ENCODE measurements around the gene ZNF747. TPM values are rescaled to one million over a fixed set of nuclear protein-coding genes. Genes with fewer than 3 reads are reported as not detected.

The ZNF747 gene
- total RNA-seq, 4 donors from 2014 or later: 7.8 to 12.1 (median 10.1) TPM

DNA sequence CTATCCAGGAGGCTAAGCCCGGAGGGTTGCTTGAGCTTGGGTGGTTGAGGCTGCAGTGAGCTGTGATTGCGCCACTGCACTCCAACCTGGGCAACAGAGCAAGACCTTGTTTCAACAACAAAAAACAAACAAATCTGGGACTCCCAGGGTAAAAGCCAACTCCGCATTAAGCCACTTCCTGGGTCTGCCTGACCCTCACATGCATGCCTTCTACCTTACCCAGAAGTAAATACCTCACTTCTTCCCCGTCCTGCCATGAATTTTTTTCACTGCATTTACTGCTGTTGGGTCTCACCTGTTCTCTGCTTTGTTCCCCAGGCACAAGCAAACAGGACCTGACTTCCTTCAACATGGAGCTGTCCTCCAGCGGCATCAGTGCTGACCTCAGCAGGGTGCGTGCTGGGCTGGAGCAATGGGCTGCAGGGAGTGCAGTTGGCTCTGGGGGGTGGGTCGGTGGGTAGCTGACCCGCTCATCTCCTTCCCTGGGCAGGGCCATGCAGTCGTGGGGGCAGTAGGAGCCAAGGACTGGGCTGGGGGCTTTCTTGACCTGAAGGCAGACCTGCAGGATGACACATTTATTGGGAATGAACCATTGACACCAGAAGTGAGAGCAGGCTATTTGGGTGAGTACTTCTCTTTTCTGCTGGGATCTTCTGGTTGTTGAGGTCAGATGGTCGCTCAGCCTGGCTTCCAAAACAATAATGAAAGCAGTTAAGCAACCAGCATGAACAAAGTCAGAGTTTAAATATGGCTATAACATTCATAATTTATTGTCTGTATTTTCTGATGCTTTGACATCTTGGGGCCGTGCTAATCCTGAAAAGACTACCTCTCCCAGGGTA lies 45.7 kb downstream of the ZNF747 start:
- TF ChIP-seq, protein P1, sequence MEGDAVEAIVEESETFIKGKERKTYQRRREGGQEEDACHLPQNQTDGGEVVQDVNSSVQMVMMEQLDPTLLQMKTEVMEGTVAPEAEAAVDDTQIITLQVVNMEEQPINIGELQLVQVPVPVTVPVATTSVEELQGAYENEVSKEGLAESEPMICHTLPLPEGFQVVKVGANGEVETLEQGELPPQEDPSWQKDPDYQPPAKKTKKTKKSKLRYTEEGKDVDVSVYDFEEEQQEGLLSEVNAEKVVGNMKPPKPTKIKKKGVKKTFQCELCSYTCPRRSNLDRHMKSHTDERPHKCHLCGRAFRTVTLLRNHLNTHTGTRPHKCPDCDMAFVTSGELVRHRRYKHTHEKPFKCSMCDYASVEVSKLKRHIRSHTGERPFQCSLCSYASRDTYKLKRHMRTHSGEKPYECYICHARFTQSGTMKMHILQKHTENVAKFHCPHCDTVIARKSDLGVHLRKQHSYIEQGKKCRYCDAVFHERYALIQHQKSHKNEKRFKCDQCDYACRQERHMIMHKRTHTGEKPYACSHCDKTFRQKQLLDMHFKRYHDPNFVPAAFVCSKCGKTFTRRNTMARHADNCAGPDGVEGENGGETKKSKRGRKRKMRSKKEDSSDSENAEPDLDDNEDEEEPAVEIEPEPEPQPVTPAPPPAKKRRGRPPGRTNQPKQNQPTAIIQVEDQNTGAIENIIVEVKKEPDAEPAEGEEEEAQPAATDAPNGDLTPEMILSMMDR (IDR thresholded peaks at IDR 0.05; ENCODE audit: low read depth): no peak

DNA sequence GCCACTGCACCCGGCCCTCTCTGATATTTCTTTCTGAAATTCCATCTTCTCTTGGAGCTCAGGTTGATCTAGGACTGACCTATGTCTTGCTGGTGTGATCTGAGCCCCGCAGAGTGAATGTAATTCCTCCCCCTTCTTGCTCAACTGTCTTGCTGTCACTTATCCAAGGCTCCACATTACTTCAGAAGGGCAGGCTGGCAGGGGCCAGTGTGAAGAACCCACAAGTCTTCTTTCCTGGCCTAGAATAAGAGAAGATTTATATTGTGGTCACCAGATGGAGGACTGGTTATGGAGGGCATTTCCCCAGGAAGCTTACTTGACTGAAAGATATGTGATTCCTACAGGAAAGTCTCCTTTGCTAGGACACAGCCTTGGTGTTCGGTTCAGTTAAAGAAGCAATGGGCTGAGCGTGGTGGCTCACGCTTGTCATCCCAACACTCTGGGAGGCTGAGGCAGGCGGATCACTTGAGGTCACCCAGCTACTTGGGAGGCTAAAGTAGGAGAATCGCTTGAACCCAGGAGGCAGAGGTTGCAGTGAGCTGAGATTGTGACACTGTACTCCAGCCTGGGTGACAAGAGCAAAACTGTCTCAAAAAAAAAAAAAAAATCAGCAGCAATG lies 48.7 kb downstream of the ZNF747 start:
- TF ChIP-seq, protein P1 (IDR thresholded peaks at IDR 0.05; ENCODE audit: low read depth): no peak

DNA sequence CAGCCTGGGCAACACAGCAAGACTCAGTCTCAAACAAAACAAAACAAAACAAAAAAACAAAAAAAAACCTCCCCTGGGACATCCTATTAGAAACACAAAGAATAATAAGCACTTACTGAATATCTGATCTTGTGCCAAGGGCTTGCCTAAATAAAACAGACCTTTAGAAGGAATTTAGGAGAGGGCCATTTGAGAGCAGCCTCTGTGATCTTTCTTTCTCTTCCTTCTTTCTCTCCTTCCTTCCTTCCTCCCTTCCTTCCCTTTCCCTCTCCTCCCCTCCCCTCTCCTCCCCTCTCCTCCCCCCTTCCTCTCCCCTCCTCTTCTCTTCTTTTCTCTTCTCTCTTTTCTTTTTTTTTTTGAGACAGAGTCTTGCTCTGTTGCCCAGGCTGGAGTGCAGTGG lies 49.8 kb downstream of the ZNF747 start:
- TF ChIP-seq, protein P1 (IDR thresholded peaks at IDR 0.05; ENCODE audit: low read depth): no peak

DNA sequence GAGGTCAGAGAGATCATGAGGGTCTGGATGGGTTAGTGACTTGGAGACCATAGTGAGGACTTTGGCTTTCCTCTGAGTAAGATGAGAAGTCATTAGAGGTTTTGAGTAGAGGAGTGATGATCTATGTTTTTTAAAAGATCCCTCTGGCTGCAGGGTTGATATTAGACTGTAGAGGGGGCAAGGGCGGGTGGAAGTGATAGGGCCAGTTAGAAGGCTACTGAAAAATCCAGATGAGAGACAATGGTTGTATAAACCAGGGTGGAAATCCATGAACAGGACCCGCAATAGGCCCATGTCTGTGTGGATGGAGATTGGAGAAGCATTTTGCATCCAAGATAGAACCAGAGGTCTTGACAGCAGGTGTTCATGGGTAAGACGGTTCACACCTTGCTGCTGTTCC lies 52.3 kb downstream of the ZNF747 start:
- TF ChIP-seq, protein P1 (IDR thresholded peaks at IDR 0.05; ENCODE audit: low read depth): no peak

DNA sequence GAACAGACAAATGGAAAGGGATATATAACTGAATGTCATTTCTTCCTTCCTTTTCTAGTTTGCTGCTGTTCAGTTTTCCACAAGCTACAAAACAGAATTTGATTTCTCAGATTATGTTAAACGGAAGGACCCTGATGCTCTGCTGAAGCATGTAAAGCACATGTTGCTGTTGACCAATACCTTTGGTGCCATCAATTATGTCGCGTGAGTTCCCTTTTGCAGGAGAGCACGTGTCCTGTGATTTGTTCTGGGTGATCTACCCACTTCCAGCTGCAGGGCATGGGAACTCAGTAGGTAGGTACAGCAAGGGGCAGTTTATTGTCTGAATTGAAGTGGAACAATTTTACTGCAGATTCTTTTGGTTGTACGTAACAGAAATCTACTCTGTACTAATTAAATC lies 53.3 kb downstream of the ZNF747 start:
- TF ChIP-seq, protein P1 (IDR thresholded peaks at IDR 0.05; ENCODE audit: low read depth): no peak

Small RNA genes lying within 50 kb of the gene (small RNA-seq; reads per million reads assigned to genes)
- gene MIR4518 (not detected), gene RNU7-61P (not detected)

Other genes starting within 250 kb of the ZNF747 start
- gene CD2BP2, start 179.6 kb downstream of the ZNF747 start, total RNA-seq: 10 to 100 TPM; 17.4 to 36.4 (median 30.5) TPM
- gene TBC1D10B, start 164.4 kb downstream of the ZNF747 start, total RNA-seq: 10 to 100 TPM; 16.8 to 44.6 (median 18.8) TPM
- gene MYL11, start 160.1 kb downstream of the ZNF747 start, total RNA-seq: not detected
- 1 to 10 TPM in 3 of 4 donors, under 1 TPM in 1; 0.33 to 4.4 (median 1.8) TPM for gene SEPTIN1, start 152.3 kb downstream of the ZNF747 start, total RNA-seq
- gene ZNF48, start 139.4 kb downstream of the ZNF747 start, total RNA-seq: 1 to 10 TPM; 2.1 to 5.7 (median 2.7) TPM
- gene ZNF771, start 127.3 kb downstream of the ZNF747 start, total RNA-seq: 10 to 100 TPM in 3 of 4 donors, 1 to 10 TPM in 1; 8.2 to 18.6 (median 14.2) TPM
- gene DCTPP1, start 104.8 kb downstream of the ZNF747 start, total RNA-seq: 10 to 100 TPM in 3 of 4 donors, 1 to 10 TPM in 1; 8.8 to 20.1 (median 15.2) TPM
- 10 to 100 TPM; 27.7 to 42.3 (median 29.4) TPM for gene SEPHS2, start 89.0 kb downstream of the ZNF747 start, total RNA-seq
- 10 to 100 TPM in 1 of 4 donors, 1 to 10 TPM in 3; 1.3 to 16.5 (median 4.1) TPM for gene ITGAL, start 62.1 kb downstream of the ZNF747 start, total RNA-seq
- gene ZNF768, start 8.3 kb downstream of the ZNF747 start, total RNA-seq: 10 to 100 TPM; 11.7 to 43.9 (median 19.2) TPM
- 10 to 100 TPM in 1 of 4 donors, 1 to 10 TPM in 3; 3.6 to 11.3 (median 4.9) TPM for gene ZNF764, start 23.5 kb upstream of the ZNF747 start, total RNA-seq
- 10 to 100 TPM; 15.1 to 24.7 (median 17.0) TPM for gene ZNF688, start 36.9 kb upstream of the ZNF747 start, total RNA-seq
- 1 to 10 TPM; 2.9 to 8.4 (median 6.6) TPM for gene ZNF785, start 50.8 kb upstream of the ZNF747 start, total RNA-seq
- 1 to 10 TPM; 5.3 to 9.8 (median 7.4) TPM for gene ZNF689, start 75.5 kb upstream of the ZNF747 start, total RNA-seq
- 10 to 100 TPM; 16.0 to 46.0 (median 22.1) TPM for gene PRR14, start 116.1 kb upstream of the ZNF747 start, total RNA-seq
- gene FBRS, start 123.6 kb upstream of the ZNF747 start, total RNA-seq: 10 to 100 TPM in 3 of 4 donors, 1 to 10 TPM in 1; 8.0 to 25.8 (median 16.3) TPM
- 10 to 100 TPM; 14.1 to 33.7 (median 20.0) TPM for gene SRCAP, start 164.3 kb upstream of the ZNF747 start, total RNA-seq
- 10 to 100 TPM; 17.8 to 27.5 (median 21.6) TPM for gene PHKG2, start 213.6 kb upstream of the ZNF747 start, total RNA-seq
- 1 to 10 TPM in 3 of 4 donors, not detected in 1; 1.9 to 6.2 (median 2.7) TPM for gene CFAP119, start 227.2 kb upstream of the ZNF747 start, total RNA-seq
- 10 to 100 TPM; 37.8 to 78.7 (median 54.2) TPM for gene RNF40, start 227.5 kb upstream of the ZNF747 start, total RNA-seq

All from subcutaneous adipose tissue (tissue), 4 donors.